HCT116 (cell line): Measurements from ENCODE around the gene CSRP3. TPM values are rescaled to one million over a fixed set of nuclear protein-coding genes. Genes with fewer than 3 reads are reported as not detected.

Experiments
- ATAC-seq: fragments of 200-7000 bp; cut with Tn5 transposase; 2 replicates; pipeline ENCODE4 v1.9.1; 2020; ENCODE audit warnings: mild to moderate bottlenecking, moderate library complexity
- BruUV-seq: library from RNA; stranded (reverse); fragments of 400-500 nt; replicated peaks from 2 replicates; lab custom pipeline; 2021; lab: Mats Ljungman, UMichigan
- CTCF ChIA-PET: fragments of 300-600 bp; sonication (Branson Sonifier 250); formaldehyde crosslinking; loops from one replicate; lab custom pipeline; 2021; ENCODE audit warnings: antibody characterized with exemption; lab: Charles Lee
- POLR2A ChIA-PET: fragments of 300-600, 350-600 bp; sonication (Branson Sonifier 250); formaldehyde crosslinking; loops from one replicate; lab custom pipeline; 2021; ENCODE audit warnings: antibody characterized with exemption; lab: Charles Lee
- RAD21 ChIA-PET, 2 experiments: fragments of 300-600 bp; sonication (Branson Sonifier 250); formaldehyde crosslinking; loops; one replicate each; lab custom pipeline; 2023; ENCODE audit warnings: low total read pairs in 2 of 2; ENCODE audit not compliant: uncharacterized antibody in 2 of 2, unreplicated experiment in 2 of 2, low non-redundant PET in 1 of 2; lab: Charles Lee
- DNase-seq: peaks from one replicate; pipeline ENCODE4 v3.0.0-alpha.2; 2010; ENCODE audit warnings: low read depth, low spot score
- H2AFZ ChIP-seq: fragments of 200-600 bp; shearing (Covaris generic), sonication (generic); 2 replicates; pipeline ENCODE4 v1.6.1; 2017; ENCODE audit warnings: low read depth, mixed run types, mixed read lengths, antibody characterized with exemption, low read length; ENCODE audit not compliant: poor library complexity, severe bottlenecking
- H3K27ac ChIP-seq: 2 replicates; pipeline ENCODE4 v1.5.1; 2012; ENCODE audit warnings: low read depth, low read length
- H3K27me3 ChIP-seq: fragments of 200-600 bp; sonication (generic); 2 replicates; pipeline ENCODE4 v1.6.1; 2016; ENCODE audit warnings: mixed run types, low read length, mixed read lengths; ENCODE audit not compliant: insufficient read depth
- H3K36me3 ChIP-seq, 2 experiments: fragments of 200-500 bp in 1 of 2; fragments of 200-600 bp in 1 of 2; sonication (Bioruptor generic) in 1 of 2; sonication (generic) in 1 of 2; 2 replicates each; pipeline versions ENCODE4 v1.5.1 to v1.6.1; 2014 to 2016; ENCODE audit warnings: low read length in 2 of 2, inconsistent platforms in 1 of 2, mixed read lengths in 1 of 2, mixed run types in 1 of 2; ENCODE audit not compliant: insufficient read depth in 2 of 2, control insufficient read depth in 1 of 2
- H3K4me1 ChIP-seq, 2 experiments: fragments of 200-600 bp in 1 of 2; sonication (generic) in 1 of 2; 2 replicates each; pipeline versions ENCODE4 v1.5.1 to v1.6.1; 2012 to 2017; ENCODE audit warnings: low read length in 2 of 2, inconsistent platforms in 1 of 2, mild to moderate bottlenecking in 1 of 2, mixed read lengths in 1 of 2, mixed run types in 1 of 2, moderate library complexity in 1 of 2; ENCODE audit not compliant: insufficient read depth in 2 of 2, control insufficient read depth in 1 of 2
- H3K4me2 ChIP-seq: fragments of 200-600 bp; sonication (generic); 2 replicates; pipeline ENCODE4 v1.6.1; 2017; ENCODE audit warnings: mixed run types, low read length, mixed read lengths
- H3K4me3 ChIP-seq, 2 experiments: fragments of 200-600 bp in 1 of 2; sonication (generic) in 1 of 2; replicated peaks in 1 of 2; 2 replicates each; pipeline ENCODE4 v1.5.1; 2011 to 2016; ENCODE audit warnings: low read length in 2 of 2, control low read depth in 1 of 2, low read depth in 1 of 2, mild to moderate bottlenecking in 1 of 2, mixed read lengths in 1 of 2, mixed run types in 1 of 2
- H3K79me2 ChIP-seq: fragments of 200-600 bp; sonication (generic); 2 replicates; pipeline ENCODE4 v1.6.1; 2017; ENCODE audit warnings: mild to moderate bottlenecking, mixed run types, low read length, moderate library complexity, mixed read lengths; ENCODE audit not compliant: insufficient read depth
- H3K9ac ChIP-seq: fragments of 200-600 bp; sonication (generic); 2 replicates; pipeline ENCODE4 v1.6.1; 2016; ENCODE audit warnings: low read length, mixed read lengths
- H3K9me2 ChIP-seq: fragments of 200-600 bp; sonication (generic), shearing (Covaris generic); 2 replicates; pipeline ENCODE4 v1.6.1; 2017; ENCODE audit warnings: mixed run types, mild to moderate bottlenecking, moderate library complexity; ENCODE audit not compliant: insufficient read depth
- H3K9me3 ChIP-seq, 2 experiments: fragments of 200-500 bp in 1 of 2; fragments of 200-600 bp in 1 of 2; sonication (Bioruptor generic) in 1 of 2; sonication (generic) in 1 of 2; 2 replicates each; pipeline ENCODE4 v1.6.1; 2014 to 2017; ENCODE audit warnings: low read length in 2 of 2, mixed read lengths in 2 of 2, inconsistent platforms in 1 of 2, low read depth in 1 of 2, mild to moderate bottlenecking in 1 of 2, mixed run types in 1 of 2, moderate library complexity in 1 of 2; ENCODE audit not compliant: control insufficient read depth in 1 of 2, insufficient read depth in 1 of 2
- H4K20me1 ChIP-seq: fragments of 200-600 bp; sonication (generic), shearing (Covaris generic); 2 replicates; pipeline ENCODE4 v1.6.1; 2017; ENCODE audit warnings: mixed run types, mild to moderate bottlenecking, moderate library complexity; ENCODE audit not compliant: insufficient read depth
- CBX3 ChIP-seq: IDR thresholded peaks from 2 replicates; pipeline ENCODE4 v1.6.1; 2012; ENCODE audit warnings: low read depth
- CEBPB ChIP-seq: IDR thresholded peaks from 2 replicates; pipeline ENCODE4 v1.6.1; 2012; ENCODE audit warnings: low read depth
- CTCF ChIP-seq, 3 experiments: fragments of 200-600 bp in 1 of 3; sonication (generic) in 1 of 3; IDR thresholded peaks in 2 of 3; conservative IDR thresholded peaks in 1 of 3; 2 replicates each; pipeline ENCODE4 v1.5.1; 2012 to 2017; ENCODE audit warnings: low read depth in 2 of 3, low read length in 2 of 3, antibody characterized with exemption in 1 of 3, borderline replicate concordance in 1 of 3, control low read depth in 1 of 3, mild to moderate bottlenecking in 1 of 3, mixed read lengths in 1 of 3, mixed run types in 1 of 3, moderate library complexity in 1 of 3; ENCODE audit not compliant: insufficient read depth in 1 of 3
- EGR1 ChIP-seq: IDR thresholded peaks from 2 replicates; pipeline ENCODE4 v1.6.1; 2012; ENCODE audit warnings: low read depth
- ELF1 ChIP-seq: IDR thresholded peaks from 2 replicates; pipeline ENCODE4 v1.6.1; 2012; ENCODE audit warnings: low read depth, borderline replicate concordance
- EZH2phosphoT487 ChIP-seq: fragments of 200-600 bp; IDR thresholded peaks from 2 replicates; pipeline ENCODE4 v1.6.1; 2018; ENCODE audit warnings: antibody characterized with exemption, borderline replicate concordance
- FOSL1 ChIP-seq: IDR thresholded peaks from 2 replicates; pipeline ENCODE4 v1.6.1; 2012; ENCODE audit warnings: low read depth
- JUND ChIP-seq: IDR thresholded peaks from 2 replicates; pipeline ENCODE4 v1.6.1; 2012
- POLR2A ChIP-seq: IDR thresholded peaks from 2 replicates; pipeline ENCODE4 v1.7.0; 2011; ENCODE audit warnings: borderline replicate concordance; ENCODE audit not compliant: insufficient read depth, insufficient read length; ENCODE audit errors: extremely low read depth
- RAD21 ChIP-seq: IDR thresholded peaks from 2 replicates; pipeline ENCODE4 v1.6.1; 2012; ENCODE audit warnings: low read depth, mild to moderate bottlenecking
- SIN3A ChIP-seq: IDR thresholded peaks from 2 replicates; pipeline ENCODE4 v1.6.1; 2012; ENCODE audit warnings: low read depth
- SP1 ChIP-seq: IDR thresholded peaks from 2 replicates; pipeline ENCODE4 v1.6.1; 2012; ENCODE audit warnings: low read depth
- YY1 ChIP-seq: IDR thresholded peaks from 2 replicates; pipeline ENCODE4 v1.6.1; 2011; ENCODE audit warnings: low read length, low read depth, moderate library complexity, mild to moderate bottlenecking; ENCODE audit not compliant: insufficient replicate concordance; ENCODE audit errors: extremely low read depth
- ZNF274 ChIP-seq: fragments of 200-500 bp; sonication (Bioruptor generic); IDR thresholded peaks from 2 replicates; pipeline ENCODE4 v1.6.1; 2014; ENCODE audit warnings: mild to moderate bottlenecking, low read depth, low read length, inconsistent platforms
- intact Hi-C: fragments of 100-400 bp; cut with micrococcal nuclease; formaldehyde crosslinking; loops from 2 replicates; pipeline ENCODE4 v1.10.0; 2022
- total RNA-seq: library from RNA; stranded (reverse); gene quantifications from one replicate; pipeline ENCODE4 v1.2.1, GENCODE V29; 2021; ENCODE audit not compliant: unreplicated experiment
- TF ChIP-seq, protein P1 (sequence below): IDR thresholded peaks from 2 replicates; pipeline ENCODE4 v1.6.1; 2012
- TF ChIP-seq, protein P2 (sequence below): IDR thresholded peaks from 2 replicates; pipeline ENCODE4 v1.6.1; 2012

Gene CSRP3
- total RNA-seq, 1 experiment from 2014 or later: not detected

GRCh38 chr11:19216021-19216420 is 14.2 kb upstream of the CSRP3 start:
- Histone ChIP-seq H3K9me3 (no peaks in the 10 kb centered on the region), H3K9me2 (no peaks in the 10 kb centered on the region), H3K9ac (no peak overlapping the region), H3K36me3 (no peaks in the 10 kb centered on the region), H3K27ac (no peak overlapping the region)
- CTCF ChIA-PET: no interaction called here
- intact Hi-C loops: no loop called here
- TF ChIP-seq SP1: no peak
- no peak for TF ChIP-seq ZNF274
- TF ChIP-seq POLR2A: no peak
- TF ChIP-seq CTCF (IDR thresholded peaks at IDR 0.05 in 2 of 3, conservative IDR thresholded peaks at IDR 0.05 in 1 of 3; ENCODE audit: borderline replicate concordance in 1 of 3, insufficient read depth in 1 of 3, low read depth in 2 of 3, low read length in 2 of 3): no peak
- TF ChIP-seq YY1: no peak
- TF ChIP-seq, protein P1, sequence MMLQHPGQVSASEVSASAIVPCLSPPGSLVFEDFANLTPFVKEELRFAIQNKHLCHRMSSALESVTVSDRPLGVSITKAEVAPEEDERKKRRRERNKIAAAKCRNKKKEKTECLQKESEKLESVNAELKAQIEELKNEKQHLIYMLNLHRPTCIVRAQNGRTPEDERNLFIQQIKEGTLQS: no peak
- no peak for TF ChIP-seq EGR1
- no peak for TF ChIP-seq ELF1
- TF ChIP-seq CBX3: no peak
- TF ChIP-seq EZH2phosphoT487: no peak
- no peak for TF ChIP-seq JUND
- TF ChIP-seq, protein P2, sequence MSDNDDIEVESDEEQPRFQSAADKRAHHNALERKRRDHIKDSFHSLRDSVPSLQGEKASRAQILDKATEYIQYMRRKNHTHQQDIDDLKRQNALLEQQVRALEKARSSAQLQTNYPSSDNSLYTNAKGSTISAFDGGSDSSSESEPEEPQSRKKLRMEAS: no peak
- TF ChIP-seq RAD21: no peak
- no peak for TF ChIP-seq SIN3A
- no peak for TF ChIP-seq CEBPB
- no peak for TF ChIP-seq FOSL1
- TF ChIP-seq, all 23 proteins: peak for 0
- no peak overlapping the region for H3K4me3 ChIP-seq
- ATAC-seq (no peak), DNase-seq (no peak)
- no peaks in the 10 kb centered on the region for H3K4me1 ChIP-seq
- ChIA-PET RAD21 (no interaction called here), POLR2A (no interaction called here)
- H3K4me2 ChIP-seq: no peak overlapping the region
- peaks cover 10% of the 10 kb centered on the region for H3K27me3 ChIP-seq
- no TSS peak for BruUV-seq
- no peaks in the 10 kb centered on the region for H4K20me1 ChIP-seq
- H2AFZ ChIP-seq: no peak overlapping the region
- H3K79me2 ChIP-seq: no peaks in the 10 kb centered on the region
